SU-DHL-6 (cell line): ENCODE results near the gene DRC7.

Source experiments
- EZH2phosphoT487 ChIP-seq: fragments of 200-600 bp; sonication (generic), shearing (Covaris generic); conservative IDR thresholded peaks from 2 replicates; pipeline ENCODE4 v1.6.1; 2018; ENCODE audit warnings: mild to moderate bottlenecking, antibody characterized with exemption, low read length, moderate library complexity, mixed read lengths
- TF ChIP-seq, protein P1 (sequence below): fragments of 200-600 bp; sonication (generic); IDR thresholded peaks from one replicate; pipeline ENCODE4 v1.5.1; 2017; ENCODE audit warnings: antibody characterized with exemption, mild to moderate bottlenecking, low read length, moderate library complexity; ENCODE audit not compliant: insufficient read depth, poor library complexity, severe bottlenecking

DNA sequence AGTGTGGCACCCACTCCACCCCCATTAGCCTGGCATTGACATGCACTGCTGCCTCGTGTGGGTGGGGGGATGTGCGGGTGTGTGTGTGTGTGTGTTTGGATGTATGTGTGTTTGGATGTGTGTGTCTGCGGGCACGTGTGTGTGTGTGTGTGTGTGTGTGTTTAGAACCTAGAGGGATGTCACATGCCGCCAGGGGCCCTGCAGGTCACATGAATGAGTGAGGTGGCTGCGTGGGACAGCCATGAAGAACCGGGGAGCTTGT, 50.0 kb downstream of the DRC7 start:
- TF ChIP-seq, protein P1, sequence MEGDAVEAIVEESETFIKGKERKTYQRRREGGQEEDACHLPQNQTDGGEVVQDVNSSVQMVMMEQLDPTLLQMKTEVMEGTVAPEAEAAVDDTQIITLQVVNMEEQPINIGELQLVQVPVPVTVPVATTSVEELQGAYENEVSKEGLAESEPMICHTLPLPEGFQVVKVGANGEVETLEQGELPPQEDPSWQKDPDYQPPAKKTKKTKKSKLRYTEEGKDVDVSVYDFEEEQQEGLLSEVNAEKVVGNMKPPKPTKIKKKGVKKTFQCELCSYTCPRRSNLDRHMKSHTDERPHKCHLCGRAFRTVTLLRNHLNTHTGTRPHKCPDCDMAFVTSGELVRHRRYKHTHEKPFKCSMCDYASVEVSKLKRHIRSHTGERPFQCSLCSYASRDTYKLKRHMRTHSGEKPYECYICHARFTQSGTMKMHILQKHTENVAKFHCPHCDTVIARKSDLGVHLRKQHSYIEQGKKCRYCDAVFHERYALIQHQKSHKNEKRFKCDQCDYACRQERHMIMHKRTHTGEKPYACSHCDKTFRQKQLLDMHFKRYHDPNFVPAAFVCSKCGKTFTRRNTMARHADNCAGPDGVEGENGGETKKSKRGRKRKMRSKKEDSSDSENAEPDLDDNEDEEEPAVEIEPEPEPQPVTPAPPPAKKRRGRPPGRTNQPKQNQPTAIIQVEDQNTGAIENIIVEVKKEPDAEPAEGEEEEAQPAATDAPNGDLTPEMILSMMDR: no peak
- TF ChIP-seq EZH2phosphoT487: no peak
